ENCODE results near the gene CYP2E1. TPM values are rescaled to one million over a fixed set of nuclear protein-coding genes. Genes with fewer than 3 reads are reported as not detected.
"Not testable (repeated sequence)": the region's sequence is repeated elsewhere in the genome, so short reads cannot be mapped to it uniquely, and the experiment has no call there.

Gene CYP2E1
- total RNA-seq, 1 experiment from 2014 or later = 0.50 TPM

DNA sequence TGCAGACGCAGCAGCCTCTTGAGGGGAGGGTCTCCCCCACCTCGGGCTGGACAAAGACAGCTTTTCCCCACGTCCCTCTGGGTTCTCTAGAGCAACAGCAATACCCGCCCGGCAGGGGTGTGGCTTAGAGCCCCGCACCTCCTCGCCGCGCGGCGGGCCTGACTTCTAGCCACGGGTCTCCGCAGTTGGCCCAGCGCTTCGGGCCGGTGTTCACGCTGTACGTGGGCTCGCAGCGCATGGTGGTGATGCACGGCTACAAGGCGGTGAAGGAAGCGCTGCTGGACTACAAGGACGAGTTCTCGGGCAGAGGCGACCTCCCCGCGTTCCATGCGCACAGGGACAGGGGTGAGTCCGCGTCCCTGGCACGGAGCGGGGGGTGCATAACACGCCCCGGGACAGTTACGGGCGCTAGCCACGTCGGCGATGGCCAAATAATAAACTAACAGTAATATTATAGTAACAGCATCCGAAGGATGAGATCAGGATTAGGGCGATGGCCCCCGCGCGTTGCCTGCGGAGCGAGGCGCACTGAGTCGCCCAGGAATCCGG is 1.2 kb downstream of the CYP2E1 start:
- no peak for DNase-seq (ENCODE audit: low spot score)

DNA sequence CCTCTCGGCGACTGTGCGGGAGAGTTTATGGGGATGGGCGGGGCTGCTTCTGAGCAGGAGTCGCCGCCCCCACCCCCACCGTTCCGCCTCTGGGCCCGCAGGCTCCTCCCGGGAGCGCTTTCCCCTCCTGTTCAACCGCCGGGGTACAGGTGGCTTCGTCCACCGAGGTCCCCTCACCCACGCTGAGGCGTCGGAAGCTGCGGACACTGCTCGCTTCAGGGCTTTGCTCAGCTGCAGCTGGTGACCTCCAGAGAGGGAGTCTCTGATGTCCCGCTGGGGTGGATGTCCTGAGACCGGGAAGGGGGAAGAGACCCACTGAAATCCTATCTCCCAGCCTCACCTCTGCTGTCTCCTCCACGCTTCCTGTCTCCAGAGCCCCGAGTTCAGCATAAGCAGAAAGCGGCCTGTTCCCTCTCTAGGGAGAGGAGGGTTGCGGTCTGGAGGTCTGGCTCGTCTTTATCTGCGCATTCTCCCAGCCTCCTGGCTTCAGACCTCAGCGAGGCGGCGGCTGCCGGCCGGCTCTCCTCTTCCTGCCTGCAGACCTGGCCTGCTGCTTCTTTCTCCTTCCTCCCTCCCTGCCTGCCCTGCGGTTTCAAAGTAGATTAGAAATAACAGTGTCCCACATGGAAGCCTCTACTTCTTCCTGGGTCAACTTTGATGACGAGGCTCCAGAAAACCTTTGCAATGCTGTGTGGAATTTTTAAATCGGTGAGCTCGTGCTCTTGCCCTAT is 1.8 kb downstream of the CYP2E1 start:
- DNase-seq (ENCODE audit: low spot score) = no peak

DNA sequence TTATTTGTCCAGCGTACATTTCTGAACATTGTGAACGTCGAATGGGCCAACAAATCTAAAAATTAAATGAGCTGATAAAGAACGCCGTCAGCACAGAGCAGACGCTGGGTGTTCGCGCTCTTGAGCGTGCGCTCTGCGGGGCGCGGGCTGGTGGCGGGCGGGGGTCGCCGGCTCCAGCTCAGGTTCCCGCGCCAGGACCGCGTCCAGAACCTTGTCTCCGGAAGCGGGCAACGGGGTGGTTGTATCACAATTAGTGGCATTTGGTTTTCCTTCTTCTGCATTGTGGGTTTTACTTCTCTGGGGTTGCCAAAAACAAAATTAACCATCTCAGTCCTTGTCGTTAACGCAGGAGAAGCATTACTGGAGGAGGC is 2.4 kb downstream of the CYP2E1 start:
- no peak for DNase-seq (ENCODE audit: low spot score)

- no peak for DNase-seq (ENCODE audit: low spot score)
Measured at GRCh38 chr10:133530506-133530905, 3.3 kb downstream of the CYP2E1 start.

- DNase-seq (ENCODE audit: low spot score) = no peak
Measured at GRCh38 chr10:133532871-133533270, 5.7 kb downstream of the CYP2E1 start.

GRCh38 chr10:133534417-133534816 is 7.3 kb downstream of the CYP2E1 start:
- DNase-seq (ENCODE audit: low spot score) = no peak

DNA sequence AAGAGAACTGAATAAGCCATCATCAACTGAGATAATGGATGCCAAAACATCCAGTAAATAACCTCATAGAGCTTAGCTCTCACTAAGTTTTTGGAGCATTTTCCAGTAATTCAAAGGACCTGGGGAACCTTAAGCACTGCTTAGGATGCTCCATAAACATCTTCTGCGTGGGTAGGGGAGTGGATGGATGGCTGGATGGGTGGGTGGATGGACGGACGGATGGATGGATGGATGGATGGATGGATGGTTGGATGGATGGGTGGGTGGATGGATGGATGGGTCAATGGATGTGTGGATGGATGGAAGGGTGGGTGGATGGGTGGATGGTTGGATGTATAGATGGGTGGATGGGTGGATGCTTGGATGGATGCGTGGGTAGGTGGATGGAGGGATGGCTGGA is 9.0 kb downstream of the CYP2E1 start:
- DNase-seq (ENCODE audit: low spot score) = no peak

DNA sequence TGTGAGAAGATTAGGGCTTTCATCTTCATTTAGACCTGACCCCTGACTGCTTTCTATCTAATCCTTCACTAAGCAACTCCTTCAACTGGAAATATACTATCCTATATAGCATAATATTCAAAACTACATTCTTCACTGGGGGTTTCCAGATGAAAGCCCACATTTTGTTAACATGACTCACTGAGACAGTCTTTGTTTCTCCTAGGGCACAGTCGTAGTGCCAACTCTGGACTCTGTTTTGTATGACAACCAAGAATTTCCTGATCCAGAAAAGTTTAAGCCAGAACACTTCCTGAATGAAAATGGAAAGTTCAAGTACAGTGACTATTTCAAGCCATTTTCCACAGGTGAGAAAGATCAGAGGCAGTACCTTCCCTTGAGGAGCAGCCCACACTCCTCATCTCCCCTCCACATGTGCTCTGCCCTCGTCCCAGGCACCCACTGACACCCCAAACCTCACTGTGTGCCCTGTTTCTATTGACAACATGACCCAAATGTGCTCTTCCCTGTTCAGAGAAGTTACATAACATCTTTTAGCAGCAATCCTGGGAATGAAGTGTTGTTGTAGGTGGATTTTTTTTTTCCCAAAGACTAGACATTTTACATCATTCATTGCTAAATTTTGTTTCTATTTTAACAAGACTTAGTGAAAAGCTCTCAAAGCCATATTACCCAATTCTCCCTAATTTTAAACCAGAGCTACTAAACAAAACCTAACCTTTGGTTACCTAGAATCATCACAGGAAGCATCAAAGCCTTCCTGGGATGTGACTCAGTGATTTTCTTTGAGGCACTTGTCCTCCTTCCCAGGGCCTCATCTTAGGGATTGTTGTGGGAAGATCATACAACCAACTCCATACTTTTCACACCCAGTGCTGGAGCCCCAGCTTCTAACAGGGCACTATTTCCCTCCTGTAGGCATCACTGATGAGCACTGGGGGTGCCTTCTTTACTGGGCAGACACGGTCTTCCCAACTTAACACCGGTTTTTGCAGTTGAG is 10.7 kb downstream of the CYP2E1 start:
- DNase-seq (ENCODE audit: low spot score) = no peak

DNA sequence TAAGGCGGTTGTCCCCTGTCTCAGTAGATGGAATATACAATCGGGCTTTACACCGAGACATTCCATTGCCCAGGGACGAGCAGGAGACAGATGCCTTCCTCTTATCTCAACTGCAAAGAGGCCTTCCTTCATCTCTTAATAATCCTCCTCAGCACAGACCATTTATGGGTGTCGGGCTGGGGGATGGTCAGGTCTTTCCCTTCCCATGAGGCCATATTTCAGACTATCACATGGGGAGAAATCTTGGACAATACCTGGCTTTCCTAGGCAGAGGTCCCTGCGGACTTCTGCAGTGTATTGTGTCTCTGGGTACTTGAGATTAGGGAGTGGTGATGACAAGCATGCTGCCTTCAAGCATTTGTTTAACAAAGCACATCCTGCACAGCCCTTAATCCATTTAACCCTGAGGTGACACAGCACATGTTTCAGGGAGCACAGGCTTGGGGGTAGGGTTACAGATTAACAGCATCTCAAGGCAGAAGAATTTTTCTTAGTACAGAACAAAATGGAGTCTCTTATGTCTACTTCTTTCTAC is 14.3 kb downstream of the CYP2E1 start:
- not testable (repeated sequence) for DNase-seq (ENCODE audit: low spot score)

- no peak for DNase-seq (ENCODE audit: low spot score)
Measured at GRCh38 chr10:133544506-133544905, 17.3 kb downstream of the CYP2E1 start.

- DNase-seq (ENCODE audit: low spot score) = no peak
Measured at GRCh38 chr10:133554600-133554999, 27.4 kb downstream of the CYP2E1 start.

- DNase-seq (ENCODE audit: low spot score) = no peak
Measured at GRCh38 chr10:133555521-133555920, 28.4 kb downstream of the CYP2E1 start.

DNA sequence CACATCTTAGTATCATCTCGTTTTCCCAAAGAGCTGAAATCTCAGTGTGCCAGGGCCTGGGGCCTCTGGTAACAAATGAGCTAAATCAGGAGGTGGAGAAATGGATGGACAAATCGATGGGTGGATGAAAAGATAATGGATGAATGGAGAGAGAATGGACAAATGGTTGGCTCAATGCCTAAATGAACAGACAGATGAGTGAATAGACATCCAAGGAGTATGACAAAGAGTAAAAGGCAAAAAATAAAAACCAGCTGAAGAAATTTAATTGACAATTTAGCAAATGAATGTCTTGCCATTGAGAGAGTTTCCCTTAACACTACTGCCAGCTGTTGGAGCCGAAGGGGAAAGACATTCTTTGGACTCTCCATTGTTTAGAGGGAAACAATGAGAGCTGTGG is 30.2 kb downstream of the CYP2E1 start:
- no peak for DNase-seq (ENCODE audit: low spot score)

DNA sequence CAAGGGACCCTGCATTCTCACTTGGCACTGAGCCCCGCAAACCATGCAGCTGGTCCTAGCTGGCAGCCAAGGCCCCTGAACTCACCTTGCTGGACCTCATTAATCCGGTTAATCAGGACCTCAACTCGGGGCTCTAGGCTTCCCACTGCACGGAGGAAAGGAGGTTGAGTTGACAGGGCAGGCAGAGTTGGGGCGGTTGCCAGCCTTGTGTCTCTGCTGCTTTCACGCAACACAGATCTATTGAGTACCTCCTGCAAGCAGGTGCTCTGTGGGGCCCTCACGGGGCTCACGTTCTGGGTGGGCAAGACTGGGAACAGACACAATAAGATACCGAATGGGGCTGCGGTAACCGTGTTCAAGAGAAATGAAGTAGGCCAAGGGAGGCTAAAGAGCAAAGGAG is 32.1 kb downstream of the CYP2E1 start:
- no peak for DNase-seq (ENCODE audit: low spot score)

DNA sequence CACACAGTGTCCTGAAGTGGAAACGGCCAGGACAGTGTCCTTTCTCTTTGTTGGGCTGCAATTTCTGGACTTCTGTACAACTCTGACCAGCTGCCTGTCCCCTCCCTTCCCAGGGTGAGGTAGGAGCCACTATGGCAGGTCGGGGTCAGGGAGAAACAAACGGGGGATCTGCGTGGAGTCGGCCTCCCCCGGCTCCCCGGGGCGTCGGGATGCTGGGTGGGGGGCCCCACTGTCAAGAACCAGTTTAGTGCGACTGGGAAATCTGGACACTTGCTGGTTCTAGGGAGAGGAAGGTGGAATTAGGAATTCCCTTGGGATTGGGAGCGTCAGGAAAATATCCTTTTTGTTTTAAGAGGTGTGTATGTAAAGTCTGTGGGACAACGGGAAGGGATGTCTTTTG is 37.7 kb downstream of the CYP2E1 start:
- no peak for DNase-seq (ENCODE audit: low spot score)

GRCh38 chr10:133565441-133566294 is 38.5 kb downstream of the CYP2E1 start, which contains the start of gene SYCE1:
Gene SYCE1 (minus strand): TSS chr10:133565583. CDS start chr10:133565529, 54 bp downstream.
- DNase-seq (ENCODE audit: low spot score) = no peak

DNA sequence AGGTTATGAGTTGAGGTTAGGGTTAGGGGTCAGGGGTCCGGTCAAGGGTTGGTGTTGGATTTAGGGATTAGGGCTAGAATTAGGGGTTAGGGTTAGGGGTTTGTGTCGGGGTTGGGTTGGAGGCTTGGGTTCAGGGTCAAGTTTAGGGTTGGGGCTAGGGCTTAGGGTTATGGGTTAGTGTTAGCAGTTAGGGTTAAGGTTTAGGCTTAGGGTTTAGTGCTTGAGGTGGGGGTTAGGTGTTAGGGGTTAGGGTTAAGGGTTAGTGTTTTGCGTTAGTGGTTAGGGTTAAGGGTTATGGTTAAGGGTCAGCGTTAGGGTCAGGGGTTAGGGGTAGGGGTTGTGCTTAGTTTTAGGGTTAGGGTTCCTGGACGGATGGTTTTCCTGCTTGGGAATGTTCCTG is 40.0 kb downstream of the CYP2E1 start:
- no peak for DNase-seq (ENCODE audit: low spot score)

DNA sequence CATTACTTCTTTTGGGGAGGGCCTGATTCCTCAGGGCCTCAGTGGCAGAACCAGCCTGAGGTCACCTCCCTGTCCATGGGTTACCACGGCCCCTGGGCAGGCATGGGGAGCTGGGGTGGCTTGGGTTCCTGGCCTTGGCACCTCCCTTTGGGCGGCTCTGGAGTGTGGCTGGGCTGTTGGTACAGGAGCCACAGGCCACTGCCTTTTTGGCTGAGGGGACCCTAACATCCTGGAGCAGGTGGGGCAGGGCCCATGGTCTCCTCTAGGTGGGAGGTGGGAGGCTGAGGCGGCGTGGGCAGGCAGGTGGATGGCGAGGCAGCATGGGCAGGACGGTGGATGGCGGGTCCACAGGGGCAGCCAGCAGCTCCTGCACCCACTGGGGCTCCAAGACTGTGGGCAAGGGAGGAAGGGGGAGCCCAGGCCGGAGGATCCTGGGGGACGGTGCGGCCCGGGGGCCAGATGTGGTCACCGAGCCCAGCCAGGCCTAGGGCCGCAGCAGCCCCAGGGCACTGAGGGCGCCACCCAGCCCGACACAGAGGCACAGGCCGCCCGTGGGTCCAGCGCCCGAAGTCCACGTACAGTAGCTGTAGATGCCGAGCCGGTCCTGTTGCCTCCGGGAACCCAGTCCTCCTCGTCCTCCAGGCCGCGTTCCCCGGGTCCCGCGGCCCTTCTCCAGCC is 40.6 kb downstream of the CYP2E1 start:
- no peak for DNase-seq (ENCODE audit: low spot score)

DNA sequence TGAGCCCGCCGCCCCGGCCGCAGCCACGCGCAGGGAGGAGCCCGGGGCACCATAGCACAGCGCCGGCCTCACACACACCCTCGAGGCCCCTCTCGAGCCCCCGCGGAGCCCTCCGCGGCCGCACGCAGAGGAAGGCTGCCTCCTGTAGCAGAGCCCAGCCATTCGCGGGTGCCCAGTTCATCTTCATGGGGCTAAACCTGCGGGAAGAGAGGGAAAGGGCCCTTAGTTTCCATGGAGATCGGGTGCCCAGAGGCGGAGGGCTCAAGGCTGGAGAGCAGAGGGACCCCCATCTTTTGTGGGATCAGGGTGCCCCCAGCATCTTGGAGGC is 41.1 kb downstream of the CYP2E1 start:
- DNase-seq (ENCODE audit: low spot score) = no peak

DNA sequence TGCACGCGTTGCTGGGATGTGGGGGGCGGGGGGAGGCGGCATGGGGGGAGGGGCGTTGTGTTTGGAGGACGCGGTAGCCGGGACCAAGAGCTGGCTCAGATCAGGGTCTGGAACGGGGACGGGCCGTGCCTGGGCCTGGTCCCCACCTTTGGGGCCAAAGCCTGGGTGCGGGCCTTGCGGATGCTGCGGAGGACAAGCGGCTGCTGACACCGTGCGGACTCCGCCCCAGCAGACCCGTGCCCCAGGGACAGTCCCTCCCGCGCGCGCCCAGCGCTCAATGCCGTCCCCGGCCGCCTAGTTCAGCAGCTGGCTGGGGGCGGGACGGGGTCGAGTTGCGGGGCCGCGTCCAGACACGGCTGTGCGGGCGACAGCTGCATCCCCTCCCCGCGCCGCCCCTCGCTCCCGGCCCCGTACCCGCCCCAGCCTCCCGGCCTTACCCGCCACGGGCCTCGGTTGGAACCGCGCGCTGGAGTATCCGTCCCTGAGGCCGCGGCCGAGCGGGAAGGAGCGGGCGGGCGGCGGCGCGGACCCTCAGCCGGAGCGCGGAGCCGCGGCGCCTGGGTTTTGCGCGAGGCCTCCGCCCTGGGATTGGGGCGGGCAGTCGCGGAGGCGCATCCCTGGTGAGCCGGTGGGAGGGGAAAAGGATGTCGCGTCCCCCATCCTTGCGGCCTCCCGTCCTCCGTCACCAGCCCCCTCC is 41.8 kb downstream of the CYP2E1 start:
- DNase-seq (ENCODE audit: low spot score) = not testable (repeated sequence)

All from H4 (cell line).